HG03159 (cell line): ENCODE data around the gene ANKRD53.
A peak's percentile ranks its signal among the peaks of the same experiment; 100 is the strongest.

ENCODE experiments used
- ATAC-seq: cut with Tn5 transposase; IDR thresholded peaks from one replicate; pipeline ENCODE4 v1.9.1; 2021; ENCODE audit warnings: mild to moderate bottlenecking, moderate library complexity; ENCODE audit not compliant: unreplicated experiment

The ANKRD53 gene

GRCh38 chr2:70943205-70943871, 35.1 kb upstream of the ANKRD53 start:
- no peak for ATAC-seq

- no peak for ATAC-seq
Observed at GRCh38 chr2:70944111-70944690, 34.2 kb upstream of the ANKRD53 start.

GRCh38 chr2:70946832-70947442, 31.5 kb upstream of the ANKRD53 start:
- no peak for ATAC-seq

GRCh38 chr2:70947556-70948184, 30.8 kb upstream of the ANKRD53 start:
- ATAC-seq, result no peak

GRCh38 chr2:70948337-70949003, 30.0 kb upstream of the ANKRD53 start:
- peak; percentile 92 for ATAC-seq

GRCh38 chr2:70949086-70949485, 29.3 kb upstream of the ANKRD53 start:
- no peak for ATAC-seq

GRCh38 chr2:70954886-70955285, 23.5 kb upstream of the ANKRD53 start:
- no peak for ATAC-seq

GRCh38 chr2:70956141-70956540, 22.3 kb upstream of the ANKRD53 start:
- ATAC-seq, result no peak

GRCh38 chr2:70957798-70958197, 20.6 kb upstream of the ANKRD53 start:
- no peak for ATAC-seq

GRCh38 chr2:70958759-70959158, 19.7 kb upstream of the ANKRD53 start:
- no peak for ATAC-seq

GRCh38 chr2:70959271-70959761, 19.1 kb upstream of the ANKRD53 start:
- ATAC-seq, result no peak

- ATAC-seq, result no peak
Observed at GRCh38 chr2:70959851-70960832, 18.3 kb upstream of the ANKRD53 start.

- no peak for ATAC-seq
Observed at GRCh38 chr2:70960833-70961647, 17.4 kb upstream of the ANKRD53 start.

- no peak for ATAC-seq
Observed at GRCh38 chr2:70961648-70961994, 16.8 kb upstream of the ANKRD53 start.

- no peak for ATAC-seq
Observed at GRCh38 chr2:70962211-70962884, 16.1 kb upstream of the ANKRD53 start.

- no peak for ATAC-seq
Observed at GRCh38 chr2:70962885-70963878, 15.2 kb upstream of the ANKRD53 start.

- no peak for ATAC-seq
Observed at GRCh38 chr2:70964133-70964532, 14.3 kb upstream of the ANKRD53 start.
